ENCODE measurements around the gene NUDT21. TPM values are rescaled to one million over a fixed set of nuclear protein-coding genes. Genes with fewer than 3 reads are reported as not detected.

The NUDT21 gene
- total RNA-seq, 1 experiment from 2014 or later, result 218 TPM

- H3K27ac ChIP-seq (ENCODE audit: low read depth, low read length), result no peak overlapping the region
- no peaks in the 10 kb centered on the region for H3K79me2 ChIP-seq (ENCODE audit: insufficient read depth, low read length)
- RAD21 ChIA-PET (ENCODE audit: low non-redundant PET in 1 of 2, low total read pairs in 2 of 2, uncharacterized antibody in 2 of 2, unreplicated experiment in 2 of 2), result no interaction called here
- POLR2A ChIA-PET, result no interaction called here
- H3K9me3 ChIP-seq (ENCODE audit: control insufficient read depth in 1 of 2, insufficient read depth in 1 of 2, low read depth in 1 of 2, low read length in 2 of 2), result no peaks in the 10 kb centered on the region
- H3K9me2 ChIP-seq (ENCODE audit: insufficient read depth), result no peaks in the 10 kb centered on the region
- intact Hi-C loops (cut with micrococcal nuclease), result no loop called here
- DNase-seq (ENCODE audit: low read depth, low spot score), result no peak
- TF ChIP-seq ATF3 (IDR thresholded peaks at IDR 0.05) (no peak), SRF (IDR thresholded peaks at IDR 0.05; ENCODE audit: low read depth) (no peak), CBX3 (IDR thresholded peaks at IDR 0.05; ENCODE audit: low read depth) (no peak), POLR2A (IDR thresholded peaks at IDR 0.05; ENCODE audit: borderline replicate concordance, extremely low read depth, insufficient read depth, insufficient read length) (no peak), ZBTB33 (IDR thresholded peaks at IDR 0.05; ENCODE audit: extremely low read depth, insufficient replicate concordance, low read length) (no peak), RAD21 (IDR thresholded peaks at IDR 0.05; ENCODE audit: low read depth) (no peak), JUND (IDR thresholded peaks at IDR 0.05) (no peak), ELF1 (IDR thresholded peaks at IDR 0.05; ENCODE audit: borderline replicate concordance, low read depth) (no peak), ZNF274 (IDR thresholded peaks at IDR 0.05; ENCODE audit: low read depth, low read length) (no peak), ZFX (IDR thresholded peaks at IDR 0.05) (no peak), CTCF (IDR thresholded peaks at IDR 0.05 in 2 of 3, conservative IDR thresholded peaks at IDR 0.05 in 1 of 3; ENCODE audit: borderline replicate concordance in 1 of 3, insufficient read depth in 1 of 3, low read depth in 2 of 3, low read length in 2 of 3) (no peak), SP1 (IDR thresholded peaks at IDR 0.05; ENCODE audit: low read depth) (no peak), EGR1 (IDR thresholded peaks at IDR 0.05; ENCODE audit: low read depth) (no peak), YY1 (IDR thresholded peaks at IDR 0.05; ENCODE audit: extremely low read depth, insufficient replicate concordance, low read depth, low read length) (no peak), EZH2 (IDR thresholded peaks at IDR 0.05) (no peak), SIN3A (IDR thresholded peaks at IDR 0.05; ENCODE audit: low read depth) (no peak), TCF7L2 (IDR thresholded peaks at IDR 0.05; ENCODE audit: borderline replicate concordance, extremely low read depth, insufficient read depth, insufficient read length) (no peak), REST (IDR thresholded peaks at IDR 0.05; ENCODE audit: low read depth) (no peak)
- H3K4me1 ChIP-seq (ENCODE audit: control insufficient read depth in 1 of 2, insufficient read depth in 2 of 2, low read length in 2 of 2), result no peaks in the 10 kb centered on the region
- peaks cover 4 to 9% of the 10 kb centered on the region in 2 experiments; a peak in 1 of 4 replicates for H3K36me3 ChIP-seq (ENCODE audit: control insufficient read depth in 1 of 2, insufficient read depth in 2 of 2, low read length in 2 of 2)
- BruUV-seq (replicated peaks), result no TSS peak
- no peaks in the 10 kb centered on the region for H4K20me1 ChIP-seq (ENCODE audit: insufficient read depth)
- no peak overlapping the region for H3K4me3 ChIP-seq (replicated peaks in 1 of 2; ENCODE audit: low read depth in 1 of 2, low read length in 2 of 2)
- no peak overlapping the region for H3K9ac ChIP-seq (ENCODE audit: low read length)
- H3K27me3 ChIP-seq (ENCODE audit: insufficient read depth, low read length), result no peaks in the 10 kb centered on the region
- no peak overlapping the region for H2AFZ ChIP-seq (ENCODE audit: low read depth, low read length, poor library complexity, severe bottlenecking)
- H3K4me2 ChIP-seq (ENCODE audit: low read length), result no peak overlapping the region
- CTCF ChIA-PET, result interaction anchor here (0.6 kb wide), 1 partner anchor 95 kb away, joined by 3 read pairs; no protein-coding TSS in a partner anchor
- no peak for ATAC-seq
Observed at GRCh38 chr16:56493815-56494214, 42.7 kb upstream of the NUDT21 start.

Data from HCT116 (cell line).